Liver (tissue), 9 donors: ENCODE results near the gene COL23A1. TPM values are rescaled to one million over a fixed set of nuclear protein-coding genes. Genes with fewer than 3 reads are reported as not detected.

Source experiments
- DNase-seq: peaks from one replicate; pipeline ENCODE4 v3.0.0-alpha.2; 2017; ENCODE audit warnings: low spot score
- H3K27ac ChIP-seq, 2 donors: one replicate each; pipeline ENCODE4 v1.7.0; 2013; ENCODE audit warnings: inconsistent platforms in 2 of 2, low read length in 2 of 2, control low read depth in 1 of 2, low read depth in 1 of 2, mild to moderate bottlenecking in 1 of 2
- H3K27me3 ChIP-seq, 4 donors: one replicate each; pipeline versions ENCODE4 v1.6.1 to v1.7.0; 2013; ENCODE audit warnings: low read length in 3 of 4, inconsistent platforms in 1 of 4, mild to moderate bottlenecking in 1 of 4, moderate library complexity in 1 of 4; ENCODE audit not compliant: control insufficient read depth in 4 of 4, insufficient read depth in 4 of 4
- H3K36me3 ChIP-seq, 4 donors: one replicate each; pipeline versions ENCODE4 v1.6.1 to v1.7.0; 2013; ENCODE audit warnings: low read length in 3 of 4, mild to moderate bottlenecking in 3 of 4, low read depth in 1 of 4, moderate library complexity in 1 of 4; ENCODE audit not compliant: control insufficient read depth in 4 of 4, insufficient read depth in 3 of 4
- H3K4me1 ChIP-seq, 4 donors: one replicate each; pipeline versions ENCODE4 v1.6.1 to v1.7.0; 2013; ENCODE audit warnings: low read length in 3 of 4, mild to moderate bottlenecking in 3 of 4, moderate library complexity in 1 of 4; ENCODE audit not compliant: control insufficient read depth in 4 of 4, insufficient read depth in 4 of 4
- H3K4me3 ChIP-seq, 3 donors: one replicate each; pipeline versions ENCODE4 v1.6.1 to v1.7.0; 2013; ENCODE audit warnings: low read length in 3 of 3, control low read depth in 1 of 3, low read depth in 1 of 3, mild to moderate bottlenecking in 1 of 3
- H3K9ac ChIP-seq, 2 donors: one replicate each; pipeline ENCODE4 v1.7.0; 2013; ENCODE audit warnings: low read length in 2 of 2, mild to moderate bottlenecking in 2 of 2, moderate library complexity in 2 of 2, control low read depth in 1 of 2, low read depth in 1 of 2
- H3K9me3 ChIP-seq, 4 donors: one replicate each; pipeline versions ENCODE4 v1.6.1 to v1.7.0; 2013; ENCODE audit warnings: low read length in 3 of 4; ENCODE audit not compliant: control insufficient read depth in 4 of 4
- EGR1 ChIP-seq, 2 donors: IDR thresholded peaks; 2 replicates each; pipeline ENCODE4 v1.6.1; 2016 to 2018; ENCODE audit warnings: antibody characterized with exemption in 2 of 2, low read depth in 2 of 2
- FOXA2 ChIP-seq: IDR thresholded peaks from 2 replicates; pipeline ENCODE4 v1.6.1; 2016; ENCODE audit warnings: antibody characterized with exemption
- GABPA ChIP-seq, 2 donors: IDR thresholded peaks in 1 of 2; conservative IDR thresholded peaks in 1 of 2; 2 replicates each; pipeline ENCODE4 v1.6.1; 2016; ENCODE audit warnings: antibody characterized with exemption in 2 of 2, mild to moderate bottlenecking in 1 of 2, moderate library complexity in 1 of 2
- HNF4A ChIP-seq, 2 donors: conservative IDR thresholded peaks; 2 replicates each; pipeline ENCODE4 v1.6.1; 2016; ENCODE audit warnings: antibody characterized with exemption in 2 of 2, mild to moderate bottlenecking in 2 of 2
- HNF4G ChIP-seq: IDR thresholded peaks from 2 replicates; pipeline ENCODE4 v1.6.1; 2016; ENCODE audit warnings: antibody characterized with exemption
- JUND ChIP-seq, 2 donors: IDR thresholded peaks; 2 replicates each; pipeline ENCODE4 v1.6.1; 2016; ENCODE audit warnings: antibody characterized with exemption in 2 of 2
- NR2F2 ChIP-seq: IDR thresholded peaks from 2 replicates; pipeline ENCODE4 v1.6.1; 2016; ENCODE audit warnings: antibody characterized with exemption
- RAD21 ChIP-seq, 2 donors: IDR thresholded peaks; 2 replicates each; pipeline ENCODE4 v1.6.1; 2016; ENCODE audit warnings: antibody characterized with exemption in 2 of 2, mild to moderate bottlenecking in 2 of 2
- SP1 ChIP-seq: IDR thresholded peaks from 2 replicates; pipeline ENCODE4 v1.6.1; 2018; ENCODE audit warnings: antibody characterized with exemption, mild to moderate bottlenecking
- TAF1 ChIP-seq: conservative IDR thresholded peaks from 2 replicates; pipeline ENCODE4 v1.6.1; 2016; ENCODE audit warnings: antibody characterized with exemption, mild to moderate bottlenecking
- YY1 ChIP-seq: IDR thresholded peaks from 2 replicates; pipeline ENCODE4 v1.6.1; 2016; ENCODE audit warnings: antibody characterized with exemption, mild to moderate bottlenecking
- WGBS: extraction: QIAGEN DNeasy Blood & Tissue Kit; methylation state at CpG from one replicate; pipeline ENCODE4 v1.1.7; 2013; 5-methylcytosine and 5-hydroxymethylcytosine counted together
- polyA plus RNA-seq, 2 donors: library from polyadenylated mRNA; stranded (reverse) in 1 of 2; unstranded in 1 of 2; fragments of 200-250 nt in 1 of 2; fragments of >200 nt in 1 of 2; fragmentation: Nextera tagmentation in 1 of 2; extraction: Ambion mirVana in 1 of 2; gene quantifications; one replicate each; pipeline versions ENCODE4 v1.2.1 to v1.2.3, GENCODE V29; 2013 to 2015
- total RNA-seq, 2 donors: library from RNA; depleted of rRNA; stranded (reverse); fragments of >200 nt; gene quantifications; one replicate each; pipeline ENCODE4 v1.2.3, GENCODE V29; 2014
- TF ChIP-seq, protein P1 (sequence below): IDR thresholded peaks from 2 replicates; pipeline ENCODE4 v1.6.1; 2016; ENCODE audit warnings: antibody characterized with exemption, mild to moderate bottlenecking
- TF ChIP-seq, protein P2 (sequence below): IDR thresholded peaks from 2 replicates; pipeline ENCODE4 v1.6.1; 2016; ENCODE audit warnings: antibody characterized with exemption
- TF ChIP-seq, protein P3 (sequence below): IDR thresholded peaks from 2 replicates; pipeline ENCODE4 v1.6.1; 2016; ENCODE audit warnings: antibody characterized with exemption
- TF ChIP-seq, protein P4 (sequence below): fragments of 150-350 bp; IDR thresholded peaks from 2 replicates; pipeline ENCODE4 v1.5.1; 2017; ENCODE audit warnings: improper control_type of control experiment, low read depth, low read length; ENCODE audit not compliant: missing input control
- donor health status: healthy.
- donor health status: healthy.
- donor health status: healthy.
- donor health status: healthy.
- donor health status: healthy.

Gene COL23A1
- total and polyA plus RNA-seq, 4 donors = 0.08 to 1.4 (median 0.27) TPM

DNA sequence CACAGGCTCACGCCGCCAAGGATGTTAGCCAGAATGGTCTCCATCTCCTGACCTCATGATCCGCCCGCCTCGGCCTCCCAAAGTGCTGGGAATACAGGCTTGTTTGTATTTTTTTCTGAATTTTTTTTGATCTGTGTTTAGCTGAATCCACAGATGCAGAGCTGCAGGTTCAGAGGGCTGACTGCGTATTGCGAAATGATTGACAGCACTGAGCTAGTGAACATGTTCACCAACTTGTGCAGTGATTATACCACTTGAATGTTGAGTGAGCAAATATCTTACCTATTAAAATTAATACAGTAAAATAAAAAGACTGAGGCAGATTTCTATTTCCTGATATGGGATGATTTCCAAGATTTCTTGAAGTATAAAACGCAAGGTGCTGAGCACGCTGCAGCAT lies 234.5 kb downstream of the COL23A1 start:
- Histone ChIP-seq H3K9ac (no peak overlapping the region), H3K36me3 (no peaks in the 10 kb centered on the region), H3K9me3 (no peaks in the 10 kb centered on the region), H3K27me3 (no peaks in the 10 kb centered on the region), H3K27ac (no peak overlapping the region), H3K4me3 (no peak overlapping the region), H3K4me1 (peaks cover 3 to 11% (median 4%) of the 10 kb centered on the region in 4 donors)
- TF ChIP-seq GABPA (IDR thresholded peaks at IDR 0.05 in 1 of 2, conservative IDR thresholded peaks at IDR 0.05 in 1 of 2) (no peak), EGR1 (IDR thresholded peaks at IDR 0.05; ENCODE audit: low read depth in 2 of 2) (no peak), HNF4A (conservative IDR thresholded peaks at IDR 0.05) (no peak), TAF1 (no peak), FOXA2 (no peak), RAD21 (IDR thresholded peaks at IDR 0.05) (no peak)
- TF ChIP-seq, protein P1, sequence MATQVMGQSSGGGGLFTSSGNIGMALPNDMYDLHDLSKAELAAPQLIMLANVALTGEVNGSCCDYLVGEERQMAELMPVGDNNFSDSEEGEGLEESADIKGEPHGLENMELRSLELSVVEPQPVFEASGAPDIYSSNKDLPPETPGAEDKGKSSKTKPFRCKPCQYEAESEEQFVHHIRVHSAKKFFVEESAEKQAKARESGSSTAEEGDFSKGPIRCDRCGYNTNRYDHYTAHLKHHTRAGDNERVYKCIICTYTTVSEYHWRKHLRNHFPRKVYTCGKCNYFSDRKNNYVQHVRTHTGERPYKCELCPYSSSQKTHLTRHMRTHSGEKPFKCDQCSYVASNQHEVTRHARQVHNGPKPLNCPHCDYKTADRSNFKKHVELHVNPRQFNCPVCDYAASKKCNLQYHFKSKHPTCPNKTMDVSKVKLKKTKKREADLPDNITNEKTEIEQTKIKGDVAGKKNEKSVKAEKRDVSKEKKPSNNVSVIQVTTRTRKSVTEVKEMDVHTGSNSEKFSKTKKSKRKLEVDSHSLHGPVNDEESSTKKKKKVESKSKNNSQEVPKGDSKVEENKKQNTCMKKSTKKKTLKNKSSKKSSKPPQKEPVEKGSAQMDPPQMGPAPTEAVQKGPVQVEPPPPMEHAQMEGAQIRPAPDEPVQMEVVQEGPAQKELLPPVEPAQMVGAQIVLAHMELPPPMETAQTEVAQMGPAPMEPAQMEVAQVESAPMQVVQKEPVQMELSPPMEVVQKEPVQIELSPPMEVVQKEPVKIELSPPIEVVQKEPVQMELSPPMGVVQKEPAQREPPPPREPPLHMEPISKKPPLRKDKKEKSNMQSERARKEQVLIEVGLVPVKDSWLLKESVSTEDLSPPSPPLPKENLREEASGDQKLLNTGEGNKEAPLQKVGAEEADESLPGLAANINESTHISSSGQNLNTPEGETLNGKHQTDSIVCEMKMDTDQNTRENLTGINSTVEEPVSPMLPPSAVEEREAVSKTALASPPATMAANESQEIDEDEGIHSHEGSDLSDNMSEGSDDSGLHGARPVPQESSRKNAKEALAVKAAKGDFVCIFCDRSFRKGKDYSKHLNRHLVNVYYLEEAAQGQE = no peak
- TF ChIP-seq, protein P2, sequence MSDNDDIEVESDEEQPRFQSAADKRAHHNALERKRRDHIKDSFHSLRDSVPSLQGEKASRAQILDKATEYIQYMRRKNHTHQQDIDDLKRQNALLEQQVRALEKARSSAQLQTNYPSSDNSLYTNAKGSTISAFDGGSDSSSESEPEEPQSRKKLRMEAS = no peak
- TF ChIP-seq, protein P3, sequence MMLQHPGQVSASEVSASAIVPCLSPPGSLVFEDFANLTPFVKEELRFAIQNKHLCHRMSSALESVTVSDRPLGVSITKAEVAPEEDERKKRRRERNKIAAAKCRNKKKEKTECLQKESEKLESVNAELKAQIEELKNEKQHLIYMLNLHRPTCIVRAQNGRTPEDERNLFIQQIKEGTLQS = no peak
- no peak for DNase-seq
- 72% methylated on average over 9 of the region's 9 CpGs for WGBS

DNA sequence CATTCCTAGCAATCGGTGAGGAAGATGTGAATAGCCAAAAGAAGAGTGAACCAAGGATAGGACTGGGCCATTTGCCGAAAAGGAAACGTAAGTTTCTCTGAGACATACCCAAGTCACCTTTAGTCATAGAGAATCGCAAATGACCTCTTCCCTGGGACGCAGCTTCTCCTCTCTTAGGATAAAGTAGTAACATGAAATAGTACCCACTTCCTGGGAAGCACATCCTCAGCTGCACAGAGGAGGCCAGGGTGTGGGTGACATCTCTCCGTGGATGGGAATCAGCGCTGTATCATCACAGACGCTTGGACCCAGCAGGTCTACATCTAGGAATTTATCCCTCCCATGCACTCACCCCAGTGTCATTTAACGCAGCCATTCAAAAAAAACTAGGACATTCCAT lies 236.7 kb downstream of the COL23A1 start:
- 91% methylated on average over 9 of the region's 9 CpGs for WGBS
- TF ChIP-seq JUND (IDR thresholded peaks at IDR 0.05) = no peak
- TF ChIP-seq TAF1 = no peak
- TF ChIP-seq, protein P1 = no peak
- no peak for TF ChIP-seq FOXA2
- TF ChIP-seq YY1 = no peak
- TF ChIP-seq, protein P4, sequence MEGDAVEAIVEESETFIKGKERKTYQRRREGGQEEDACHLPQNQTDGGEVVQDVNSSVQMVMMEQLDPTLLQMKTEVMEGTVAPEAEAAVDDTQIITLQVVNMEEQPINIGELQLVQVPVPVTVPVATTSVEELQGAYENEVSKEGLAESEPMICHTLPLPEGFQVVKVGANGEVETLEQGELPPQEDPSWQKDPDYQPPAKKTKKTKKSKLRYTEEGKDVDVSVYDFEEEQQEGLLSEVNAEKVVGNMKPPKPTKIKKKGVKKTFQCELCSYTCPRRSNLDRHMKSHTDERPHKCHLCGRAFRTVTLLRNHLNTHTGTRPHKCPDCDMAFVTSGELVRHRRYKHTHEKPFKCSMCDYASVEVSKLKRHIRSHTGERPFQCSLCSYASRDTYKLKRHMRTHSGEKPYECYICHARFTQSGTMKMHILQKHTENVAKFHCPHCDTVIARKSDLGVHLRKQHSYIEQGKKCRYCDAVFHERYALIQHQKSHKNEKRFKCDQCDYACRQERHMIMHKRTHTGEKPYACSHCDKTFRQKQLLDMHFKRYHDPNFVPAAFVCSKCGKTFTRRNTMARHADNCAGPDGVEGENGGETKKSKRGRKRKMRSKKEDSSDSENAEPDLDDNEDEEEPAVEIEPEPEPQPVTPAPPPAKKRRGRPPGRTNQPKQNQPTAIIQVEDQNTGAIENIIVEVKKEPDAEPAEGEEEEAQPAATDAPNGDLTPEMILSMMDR = no peak
- no peak for TF ChIP-seq GABPA (IDR thresholded peaks at IDR 0.05 in 1 of 2, conservative IDR thresholded peaks at IDR 0.05 in 1 of 2)
- no peak for TF ChIP-seq NR2F2
- TF ChIP-seq SP1 = no peak
- no peak for TF ChIP-seq HNF4G
- no peak overlapping the region for H3K4me3 ChIP-seq
- no peaks in the 10 kb centered on the region for H3K9me3 ChIP-seq
- H3K36me3 ChIP-seq = no peaks in the 10 kb centered on the region
- no peaks in the 10 kb centered on the region for H3K27me3 ChIP-seq
- peaks cover 3 to 11% (median 4%) of the 10 kb centered on the region in 4 donors for H3K4me1 ChIP-seq
- H3K27ac ChIP-seq = no peak overlapping the region
- no peak overlapping the region for H3K9ac ChIP-seq
- DNase-seq = no peak
